Measurements from ENCODE around the gene CCR7. TPM values are rescaled to one million over a fixed set of nuclear protein-coding genes. Genes with fewer than 3 reads are reported as not detected.
"Not testable (repeated sequence)": the region's sequence is repeated elsewhere in the genome, so short reads cannot be mapped to it uniquely, and the experiment has no call there.

Gene CCR7
- total and polyA plus RNA-seq, 9 donors: 0.18 to 2.5 (median 0.37) TPM; not detected in 2

- 61 to 67% (median 63%) methylated on average over 2 of the region's 2 CpGs for WGBS, 3 donors
- Histone ChIP-seq H3K4me1 (ENCODE audit: insufficient read depth) (peaks cover 45% of the 10 kb centered on the region), H3K4me3 (no peak overlapping the region), H3K27me3 (no peaks in the 10 kb centered on the region), H3K36me3 (no peaks in the 10 kb centered on the region), H3K9me3 (no peaks in the 10 kb centered on the region), H3K27ac (peak overlapping the region in 1 of 2 donors; percentile 7)
- TF ChIP-seq POLR2A (IDR thresholded peaks at IDR 0.05): no peak
- no peak for TF ChIP-seq EP300 (IDR thresholded peaks at IDR 0.05)
- TF ChIP-seq, protein P1, sequence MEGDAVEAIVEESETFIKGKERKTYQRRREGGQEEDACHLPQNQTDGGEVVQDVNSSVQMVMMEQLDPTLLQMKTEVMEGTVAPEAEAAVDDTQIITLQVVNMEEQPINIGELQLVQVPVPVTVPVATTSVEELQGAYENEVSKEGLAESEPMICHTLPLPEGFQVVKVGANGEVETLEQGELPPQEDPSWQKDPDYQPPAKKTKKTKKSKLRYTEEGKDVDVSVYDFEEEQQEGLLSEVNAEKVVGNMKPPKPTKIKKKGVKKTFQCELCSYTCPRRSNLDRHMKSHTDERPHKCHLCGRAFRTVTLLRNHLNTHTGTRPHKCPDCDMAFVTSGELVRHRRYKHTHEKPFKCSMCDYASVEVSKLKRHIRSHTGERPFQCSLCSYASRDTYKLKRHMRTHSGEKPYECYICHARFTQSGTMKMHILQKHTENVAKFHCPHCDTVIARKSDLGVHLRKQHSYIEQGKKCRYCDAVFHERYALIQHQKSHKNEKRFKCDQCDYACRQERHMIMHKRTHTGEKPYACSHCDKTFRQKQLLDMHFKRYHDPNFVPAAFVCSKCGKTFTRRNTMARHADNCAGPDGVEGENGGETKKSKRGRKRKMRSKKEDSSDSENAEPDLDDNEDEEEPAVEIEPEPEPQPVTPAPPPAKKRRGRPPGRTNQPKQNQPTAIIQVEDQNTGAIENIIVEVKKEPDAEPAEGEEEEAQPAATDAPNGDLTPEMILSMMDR (IDR thresholded peaks at IDR 0.05): no peak
- intact Hi-C loops (cut with DNase I): loop anchor here in 1 of 4 donors (5.0 kb wide), 1 partner anchor 1514 kb away; no protein-coding TSS in a partner anchor
- no peak for DNase-seq
Observed at GRCh38 chr17:40547785-40548478, 17.3 kb downstream of the CCR7 start.

DNA sequence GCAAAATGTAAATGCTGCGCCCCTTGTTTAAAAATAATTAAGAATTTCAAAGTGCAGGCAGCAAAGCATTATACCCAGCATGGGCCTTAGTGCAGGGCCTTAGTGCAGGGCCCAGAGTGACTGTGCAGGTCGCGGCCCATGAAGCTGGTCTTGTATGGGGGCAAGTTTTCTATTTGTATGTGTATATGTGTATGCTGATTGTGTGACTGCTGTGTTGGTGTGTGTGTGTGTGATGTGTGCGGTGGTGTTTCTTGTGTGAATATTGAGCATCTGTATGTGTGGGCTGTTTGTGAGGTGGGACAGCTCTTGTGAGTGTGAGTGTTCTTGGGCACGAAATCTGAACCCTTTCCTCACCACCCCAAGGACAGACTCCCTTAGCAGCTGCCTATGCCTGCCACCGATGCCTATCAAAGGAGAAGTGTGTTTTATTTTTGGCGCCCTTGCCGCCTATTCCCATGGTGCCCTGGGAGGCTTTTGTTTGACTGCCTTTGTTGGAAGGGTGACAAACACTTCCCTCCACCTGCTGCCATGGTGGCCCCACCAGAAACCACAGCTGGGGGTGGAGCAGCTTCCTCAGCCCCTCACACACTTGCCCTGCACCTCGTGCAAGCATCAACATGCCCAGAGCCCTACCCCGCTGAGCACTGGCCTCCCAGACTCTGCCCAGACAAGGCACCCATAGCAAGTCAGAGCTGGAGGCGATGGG is 18.0 kb downstream of the CCR7 start:
- WGBS, 3 donors: 87 to 90% (median 87%) methylated on average over 11 of the region's 11 CpGs
- intact Hi-C loops (cut with DNase I): loop anchor here in 1 of 4 donors (5.0 kb wide), 1 partner anchor 1515 kb away; no protein-coding TSS in a partner anchor
- no peak overlapping the region for H3K4me3 ChIP-seq

DNA sequence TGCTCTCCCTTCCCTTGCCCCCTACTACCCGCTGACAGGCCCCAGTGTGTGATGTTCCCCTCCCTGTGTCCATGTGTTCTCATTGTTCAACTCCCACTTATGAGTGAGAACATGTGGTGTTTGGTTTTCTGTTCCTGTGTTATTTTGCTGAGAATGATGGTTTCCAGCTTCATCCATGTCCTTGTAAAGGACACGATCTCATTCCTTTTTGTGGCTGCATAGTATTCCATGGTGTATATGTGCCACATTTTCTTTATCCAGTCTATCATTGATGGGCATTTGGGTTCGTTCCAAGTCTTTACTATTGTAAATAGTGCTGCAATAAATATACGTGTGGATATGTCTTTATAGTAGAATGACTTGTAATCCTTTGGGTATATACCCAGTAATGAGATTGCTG is 18.8 kb downstream of the CCR7 start:
- 71 to 77% (median 74%) methylated on average over 4 of the region's 4 CpGs for WGBS, 3 donors
- H3K9me3 ChIP-seq, H3K27ac ChIP-seq, H3K4me3 ChIP-seq, DNase-seq, H3K27me3 ChIP-seq, H3K36me3 ChIP-seq: not testable (repeated sequence)
- H3K4me1 ChIP-seq (ENCODE audit: insufficient read depth): peaks cover 43% of the 10 kb centered on the region
- intact Hi-C loops (cut with DNase I): loop anchor here in 1 of 4 donors (5.0 kb wide), 1 partner anchor 1516 kb away; no protein-coding TSS in a partner anchor

More for the DNA sequence above, 18.0 kb downstream of the CCR7 start:
- H3K4me1 ChIP-seq (ENCODE audit: insufficient read depth): peaks cover 43% of the 10 kb centered on the region
- H3K36me3 ChIP-seq: no peaks in the 10 kb centered on the region
- peak overlapping the region in 1 of 2 donors; percentile 7 for H3K27ac ChIP-seq
- TF ChIP-seq, protein P1 (IDR thresholded peaks at IDR 0.05): no peak
- TF ChIP-seq POLR2A (IDR thresholded peaks at IDR 0.05) (no peak), EP300 (IDR thresholded peaks at IDR 0.05) (no peak)
- no peaks in the 10 kb centered on the region for H3K9me3 ChIP-seq
- H3K27me3 ChIP-seq: no peaks in the 10 kb centered on the region
- no peak for DNase-seq

- Histone ChIP-seq H3K27ac (peak overlapping the region in 1 of 2 donors; percentile 35), H3K4me3 (no peak overlapping the region), H3K9me3 (no peaks in the 10 kb centered on the region), H3K36me3 (no peaks in the 10 kb centered on the region), H3K27me3 (no peaks in the 10 kb centered on the region), H3K4me1 (ENCODE audit: insufficient read depth) (peaks cover 44% of the 10 kb centered on the region)
- intact Hi-C loops (cut with DNase I): loop anchor here in 1 of 4 donors (5.0 kb wide), 1 partner anchor 1517 kb away; no protein-coding TSS in a partner anchor
- TF ChIP-seq, protein P1 (IDR thresholded peaks at IDR 0.05): no peak
- TF ChIP-seq POLR2A (IDR thresholded peaks at IDR 0.05) (no peak), EP300 (IDR thresholded peaks at IDR 0.05) (no peak)
- DNase-seq: no peak
- WGBS, 3 donors: 92 to 95% (median 94%) methylated on average over 11 of the region's 11 CpGs
Observed at GRCh38 chr17:40545660-40546059, 19.6 kb downstream of the CCR7 start.

All from ovary (tissue), 9 donors.